Endothelial cell (in vitro differentiated cells): ENCODE results near the gene SORCS2. TPM values are rescaled to one million over a fixed set of nuclear protein-coding genes. Genes with fewer than 3 reads are reported as not detected.

ENCODE experiments used
- DNase-seq: peaks from one replicate; pipeline ENCODE4 v3.0.0; 2021; ENCODE audit warnings: low spot score
- H3K27ac Mint-ChIP-seq: one replicate; pipeline ENCODE4 v1.8.0; 2021; ENCODE audit warnings: mixed read lengths, inconsistent platforms; ENCODE audit not compliant: unreplicated experiment
- H3K27me3 Mint-ChIP-seq: one replicate; pipeline ENCODE4 v1.8.0; 2021; ENCODE audit warnings: mild to moderate bottlenecking, moderate library complexity, mixed read lengths, inconsistent platforms; ENCODE audit not compliant: unreplicated experiment
- H3K36me3 Mint-ChIP-seq: one replicate; pipeline ENCODE4 v1.8.0; 2021; ENCODE audit warnings: mild to moderate bottlenecking, low read depth, mixed read lengths, inconsistent platforms; ENCODE audit not compliant: unreplicated experiment
- H3K4me1 Mint-ChIP-seq: one replicate; pipeline ENCODE4 v1.8.0; 2021; ENCODE audit warnings: mild to moderate bottlenecking, mixed read lengths, inconsistent platforms; ENCODE audit not compliant: unreplicated experiment
- H3K4me3 Mint-ChIP-seq: one replicate; pipeline ENCODE4 v1.8.0; 2021; ENCODE audit warnings: mild to moderate bottlenecking, mixed read lengths, inconsistent platforms; ENCODE audit not compliant: unreplicated experiment
- H3K9me3 Mint-ChIP-seq: one replicate; pipeline ENCODE4 v1.8.0; 2021; ENCODE audit warnings: mixed read lengths, inconsistent platforms; ENCODE audit not compliant: unreplicated experiment
- CTCF ChIP-seq: fragments of 200-600 bp; sonication (generic); IDR thresholded peaks from one replicate; pipeline ENCODE4 v1.5.0; 2021; ENCODE audit warnings: antibody characterized with exemption; ENCODE audit not compliant: unreplicated experiment
- total RNA-seq: library from RNA; stranded (reverse); fragmentation: NEBNext Ultra II Directional; extraction: Animal tissue kit (Norgen Biotek cat#: 25700); gene quantifications from one replicate; pipeline ENCODE4 v1.2.1, GENCODE V29; 2021; ENCODE audit not compliant: unreplicated experiment

The SORCS2 gene
- total RNA-seq, 1 donor from 2014 or later = 1.3 TPM

DNA sequence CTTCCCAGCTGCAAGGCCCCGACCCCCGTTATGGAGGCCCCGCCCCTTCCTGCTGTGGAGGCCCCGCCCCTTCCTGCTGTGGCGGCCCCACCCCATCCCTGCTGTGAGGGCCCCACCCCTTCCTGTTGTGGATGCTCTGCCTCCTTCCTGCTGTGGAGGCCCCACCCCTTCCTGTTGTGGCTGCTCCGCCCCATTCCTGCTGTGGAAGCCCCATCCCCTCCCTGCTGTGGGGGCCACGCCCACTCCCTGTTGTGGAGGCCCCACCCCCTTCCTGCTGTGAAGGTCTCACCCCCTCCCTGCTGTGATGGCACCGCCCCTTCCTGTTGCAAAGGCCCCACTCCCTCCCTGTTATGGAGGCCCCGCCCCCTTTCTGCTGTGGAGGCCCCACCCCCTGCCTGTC is 347.3 kb downstream of the SORCS2 start:
- H3K4me3 Mint-ChIP-seq = no peak overlapping the region
- DNase-seq = no peak
- no peak for TF ChIP-seq CTCF
- no peak overlapping the region for H3K27ac Mint-ChIP-seq
- peaks cover 7% of the 10 kb centered on the region for H3K27me3 Mint-ChIP-seq
- no peaks in the 10 kb centered on the region for H3K4me1 Mint-ChIP-seq
- peaks cover 4% of the 10 kb centered on the region for H3K36me3 Mint-ChIP-seq
- no peaks in the 10 kb centered on the region for H3K9me3 Mint-ChIP-seq

DNA sequence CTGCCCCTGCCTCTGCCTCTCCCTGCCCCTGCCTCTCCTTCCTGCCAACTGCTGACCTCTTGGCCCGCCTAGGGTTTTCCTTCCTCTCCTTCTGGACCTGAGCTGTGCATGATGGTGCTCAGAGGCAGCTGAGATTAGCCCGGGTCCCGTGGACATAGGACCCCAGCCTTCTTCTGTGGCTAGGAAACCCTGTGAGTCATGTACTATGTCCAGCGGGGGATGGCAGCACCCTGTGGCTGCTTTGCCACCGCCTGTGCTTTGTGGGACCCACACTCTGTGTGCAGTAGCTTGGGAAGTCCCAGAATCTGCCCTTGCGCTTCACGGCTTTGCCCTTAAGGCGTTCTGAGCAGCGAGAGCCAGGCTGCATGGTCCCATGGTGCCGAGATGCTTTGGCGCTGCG is 347.9 kb downstream of the SORCS2 start:
- Mint-ChIP-seq H3K36me3 (peaks cover 4% of the 10 kb centered on the region), H3K9me3 (no peaks in the 10 kb centered on the region), H3K4me3 (no peak overlapping the region), H3K27ac (no peak overlapping the region), H3K27me3 (peaks cover 7% of the 10 kb centered on the region), H3K4me1 (no peaks in the 10 kb centered on the region)
- DNase-seq = no peak
- no peak for TF ChIP-seq CTCF

GRCh38 chr4:7540654-7541413 is 348.5 kb downstream of the SORCS2 start:
- no peak for DNase-seq

GRCh38 chr4:7541414-7541810 is 349.1 kb downstream of the SORCS2 start:
- TF ChIP-seq CTCF = no peak
- Mint-ChIP-seq H3K4me3 (no peak overlapping the region), H3K27ac (no peak overlapping the region), H3K9me3 (no peaks in the 10 kb centered on the region), H3K36me3 (peaks cover under 1% of the 10 kb centered on the region), H3K4me1 (no peaks in the 10 kb centered on the region), H3K27me3 (peaks cover 7% of the 10 kb centered on the region)
- DNase-seq = no peak

More at GRCh38 chr4:7540654-7541413, 348.5 kb downstream of the SORCS2 start:
- peaks cover 7% of the 10 kb centered on the region for H3K27me3 Mint-ChIP-seq
- peaks cover 4% of the 10 kb centered on the region for H3K36me3 Mint-ChIP-seq
- H3K4me3 Mint-ChIP-seq = no peak overlapping the region
- no peaks in the 10 kb centered on the region for H3K4me1 Mint-ChIP-seq
- no peak overlapping the region for H3K27ac Mint-ChIP-seq
- H3K9me3 Mint-ChIP-seq = no peaks in the 10 kb centered on the region
- no peak for TF ChIP-seq CTCF

- H3K4me3 Mint-ChIP-seq = no peak overlapping the region
- peaks cover 7% of the 10 kb centered on the region for H3K27me3 Mint-ChIP-seq
- no peaks in the 10 kb centered on the region for H3K4me1 Mint-ChIP-seq
- H3K27ac Mint-ChIP-seq = no peak overlapping the region
- no peaks in the 10 kb centered on the region for H3K9me3 Mint-ChIP-seq
- TF ChIP-seq CTCF = no peak
- no peaks in the 10 kb centered on the region for H3K36me3 Mint-ChIP-seq
- no peak for DNase-seq
Observed at GRCh38 chr4:7542781-7543180, 350.4 kb downstream of the SORCS2 start.
